Measurements from ENCODE around the gene PXMP4.

PXMP4 gene

GRCh38 chr20:33653218-33653899 is 66.8 kb downstream of the PXMP4 start:
- peak; percentile 39 to 40 for DNase-seq
